ENCODE data around the gene CREB5.
"Not testable (repeated sequence)": the region's sequence is repeated elsewhere in the genome, so short reads cannot be mapped to it uniquely, and the experiment has no call there.

Gene CREB5

GRCh38 chr7:28595076-28595475 lies 182.8 kb downstream of the CREB5 start:
- TF ChIP-seq CTCF (IDR thresholded peaks at IDR 0.05; ENCODE audit: low read depth, low read length, missing control alignments), result no peak
- no peak for DNase-seq (ENCODE audit: low read depth)
- H3K4me3 ChIP-seq (ENCODE audit: low read depth, low read length), result no peak overlapping the region

- TF ChIP-seq CTCF (IDR thresholded peaks at IDR 0.05; ENCODE audit: low read depth, low read length, missing control alignments), result no peak
- no peak for DNase-seq (ENCODE audit: low read depth)
- no peak overlapping the region for H3K4me3 ChIP-seq (ENCODE audit: low read depth, low read length)
These were observed 183.5 kb downstream of the CREB5 start for GRCh38 chr7:28595801-28596200.

- no peak for TF ChIP-seq CTCF (IDR thresholded peaks at IDR 0.05; ENCODE audit: low read depth, low read length, missing control alignments)
- no peak for DNase-seq (ENCODE audit: low read depth)
- H3K4me3 ChIP-seq (ENCODE audit: low read depth, low read length), result no peak overlapping the region
These were observed 184.1 kb downstream of the CREB5 start for GRCh38 chr7:28596245-28596935.

- no peak overlapping the region for H3K4me3 ChIP-seq (ENCODE audit: low read depth, low read length)
- no peak for DNase-seq (ENCODE audit: low read depth)
- no peak for TF ChIP-seq CTCF (IDR thresholded peaks at IDR 0.05; ENCODE audit: low read depth, low read length, missing control alignments)
These were observed 185.0 kb downstream of the CREB5 start for GRCh38 chr7:28597284-28597683.

- not testable (repeated sequence) for DNase-seq (ENCODE audit: low read depth); H3K4me3 ChIP-seq (ENCODE audit: low read depth, low read length)
These were observed 185.7 kb downstream of the CREB5 start for GRCh38 chr7:28598037-28598436.

GRCh38 chr7:28598586-28598985 lies 186.3 kb downstream of the CREB5 start:
- H3K4me3 ChIP-seq (ENCODE audit: low read depth, low read length), result no peak overlapping the region
- no peak for TF ChIP-seq CTCF (IDR thresholded peaks at IDR 0.05; ENCODE audit: low read depth, low read length, missing control alignments)
- DNase-seq (ENCODE audit: low read depth), result no peak

- DNase-seq (ENCODE audit: low read depth), result no peak
- H3K4me3 ChIP-seq (ENCODE audit: low read depth, low read length), result no peak overlapping the region
- TF ChIP-seq CTCF (IDR thresholded peaks at IDR 0.05; ENCODE audit: low read depth, low read length, missing control alignments), result no peak
These were observed 187.1 kb downstream of the CREB5 start for GRCh38 chr7:28599411-28599810.
